ENCODE data around the gene MYBPC2. TPM values are rescaled to one million over a fixed set of nuclear protein-coding genes. Genes with fewer than 3 reads are reported as not detected.

Gene MYBPC2
- total RNA-seq, 1 experiment from 2014 or later = not detected

DNA sequence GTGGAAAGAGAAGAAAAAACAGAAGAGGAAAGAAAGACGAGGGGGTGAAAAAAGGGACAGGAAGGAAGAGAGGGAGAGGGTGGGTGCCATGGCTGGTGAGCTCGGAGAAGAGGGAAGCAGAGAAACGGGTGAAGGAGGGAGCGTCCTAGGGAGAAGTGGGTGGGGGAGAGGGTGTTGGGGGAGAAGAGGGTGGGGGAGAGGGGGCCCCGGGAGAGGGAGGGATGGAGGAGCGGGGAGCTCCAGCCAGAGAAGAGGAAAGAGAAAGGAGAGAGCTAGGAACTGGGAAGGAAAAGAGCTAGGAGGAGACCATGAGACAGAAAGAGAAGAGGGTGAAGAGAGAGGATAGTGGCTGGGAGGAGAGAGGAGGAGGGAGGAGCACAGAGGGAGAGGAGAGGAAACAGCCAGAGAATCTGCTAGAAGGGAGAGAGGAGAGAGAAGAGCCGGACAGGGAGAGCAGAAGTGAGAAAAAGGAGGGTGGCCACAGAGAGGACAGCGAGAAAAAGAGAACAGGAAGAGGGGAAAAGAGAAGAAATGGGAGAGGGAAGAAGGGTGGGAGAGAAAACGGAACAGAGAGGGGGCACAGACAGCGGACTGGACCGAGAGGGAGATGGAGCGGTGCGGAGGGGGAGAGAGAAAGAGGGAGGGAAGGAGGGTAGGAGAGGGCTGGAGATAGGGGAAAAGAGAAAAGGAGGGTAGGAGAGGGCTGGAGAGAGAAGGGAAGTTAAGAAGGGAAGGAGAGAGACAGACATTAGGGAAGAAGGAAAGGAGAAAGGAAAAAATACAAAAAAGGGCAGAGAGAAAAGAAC is 55.9 kb downstream of the MYBPC2 start:
- no peaks in the 10 kb centered on the region for H3K9me2 ChIP-seq (replicated peaks; ENCODE audit: low read length)

GRCh38 chr19:50489461-50490011 is 56.8 kb downstream of the MYBPC2 start:
- Histone ChIP-seq H3K4me2 (ENCODE audit: low read length) (no peak overlapping the region), H3K36me3 (ENCODE audit: low read depth, low read length) (peaks cover 20% of the 10 kb centered on the region), H3K27me3 (ENCODE audit: low read length) (no peaks in the 10 kb centered on the region), H3K9me2 (replicated peaks; ENCODE audit: low read length) (no peaks in the 10 kb centered on the region), H3K79me2 (ENCODE audit: low read length) (no peaks in the 10 kb centered on the region), H3K27ac (ENCODE audit: low read length) (no peak overlapping the region), H3F3A (ENCODE audit: low read length, unreplicated experiment) (no peaks in the 10 kb centered on the region), H3K9ac (ENCODE audit: low read length) (no peak overlapping the region), H3K4me1 (ENCODE audit: insufficient read depth, low read length) (no peaks in the 10 kb centered on the region), H3K9me3 (ENCODE audit: low read length) (peaks cover 9% of the 10 kb centered on the region), H2AFZ (ENCODE audit: low read length) (no peak overlapping the region), H3K4me3 (ENCODE audit: low read length) (no peak overlapping the region), H4K20me1 (ENCODE audit: low read length) (no peaks in the 10 kb centered on the region)
- BruUV-seq (replicated peaks) = no TSS peak
- ChIA-PET CTCF (no interaction called here), POLR2A (ENCODE audit: unreplicated experiment) (no interaction called here)
- TF ChIP-seq EZH2 (IDR thresholded peaks at IDR 0.05; ENCODE audit: low read length, unreplicated experiment) = no peak
- intact Hi-C loops (cut with micrococcal nuclease) = no loop called here
- DNase-seq = no peak
- no peak for ATAC-seq

More for the DNA sequence above, 55.9 kb downstream of the MYBPC2 start:
- H3K79me2 ChIP-seq (ENCODE audit: low read length) = no peaks in the 10 kb centered on the region
- BruUV-seq (replicated peaks) = no TSS peak
- ChIA-PET POLR2A (ENCODE audit: unreplicated experiment) (interaction anchor here (0.5 kb wide), 1 partner anchor 23 kb away, joined by 3 read pairs; no protein-coding TSS in a partner anchor), CTCF (no interaction called here)
- peaks cover 9% of the 10 kb centered on the region for H3K9me3 ChIP-seq (ENCODE audit: low read length)
- H4K20me1 ChIP-seq (ENCODE audit: low read length) = no peaks in the 10 kb centered on the region
- no peaks in the 10 kb centered on the region for H3F3A ChIP-seq (ENCODE audit: low read length, unreplicated experiment)
- no peak overlapping the region for H2AFZ ChIP-seq (ENCODE audit: low read length)
- peaks cover 26% of the 10 kb centered on the region for H3K36me3 ChIP-seq (ENCODE audit: low read depth, low read length)
- ATAC-seq (no peak), DNase-seq (no peak)
- no peak overlapping the region for H3K4me3 ChIP-seq (ENCODE audit: low read length)
- TF ChIP-seq, protein P1, sequence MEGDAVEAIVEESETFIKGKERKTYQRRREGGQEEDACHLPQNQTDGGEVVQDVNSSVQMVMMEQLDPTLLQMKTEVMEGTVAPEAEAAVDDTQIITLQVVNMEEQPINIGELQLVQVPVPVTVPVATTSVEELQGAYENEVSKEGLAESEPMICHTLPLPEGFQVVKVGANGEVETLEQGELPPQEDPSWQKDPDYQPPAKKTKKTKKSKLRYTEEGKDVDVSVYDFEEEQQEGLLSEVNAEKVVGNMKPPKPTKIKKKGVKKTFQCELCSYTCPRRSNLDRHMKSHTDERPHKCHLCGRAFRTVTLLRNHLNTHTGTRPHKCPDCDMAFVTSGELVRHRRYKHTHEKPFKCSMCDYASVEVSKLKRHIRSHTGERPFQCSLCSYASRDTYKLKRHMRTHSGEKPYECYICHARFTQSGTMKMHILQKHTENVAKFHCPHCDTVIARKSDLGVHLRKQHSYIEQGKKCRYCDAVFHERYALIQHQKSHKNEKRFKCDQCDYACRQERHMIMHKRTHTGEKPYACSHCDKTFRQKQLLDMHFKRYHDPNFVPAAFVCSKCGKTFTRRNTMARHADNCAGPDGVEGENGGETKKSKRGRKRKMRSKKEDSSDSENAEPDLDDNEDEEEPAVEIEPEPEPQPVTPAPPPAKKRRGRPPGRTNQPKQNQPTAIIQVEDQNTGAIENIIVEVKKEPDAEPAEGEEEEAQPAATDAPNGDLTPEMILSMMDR (conservative IDR thresholded peaks at IDR 0.05; ENCODE audit: low read depth, low read length) = no peak
- TF ChIP-seq EZH2phosphoT487 (IDR thresholded peaks at IDR 0.05; ENCODE audit: borderline replicate concordance, low read length) = no peak
- TF ChIP-seq EZH2 (IDR thresholded peaks at IDR 0.05; ENCODE audit: low read length, unreplicated experiment) = no peak
- no peak overlapping the region for H3K4me2 ChIP-seq (ENCODE audit: low read length)
- H3K9ac ChIP-seq (ENCODE audit: low read length) = no peak overlapping the region
- H3K27ac ChIP-seq (ENCODE audit: low read length) = no peak overlapping the region
- no peaks in the 10 kb centered on the region for H3K4me1 ChIP-seq (ENCODE audit: insufficient read depth, low read length)
- intact Hi-C loops (cut with micrococcal nuclease) = no loop called here
- no peaks in the 10 kb centered on the region for H3K27me3 ChIP-seq (ENCODE audit: low read length)

DNA sequence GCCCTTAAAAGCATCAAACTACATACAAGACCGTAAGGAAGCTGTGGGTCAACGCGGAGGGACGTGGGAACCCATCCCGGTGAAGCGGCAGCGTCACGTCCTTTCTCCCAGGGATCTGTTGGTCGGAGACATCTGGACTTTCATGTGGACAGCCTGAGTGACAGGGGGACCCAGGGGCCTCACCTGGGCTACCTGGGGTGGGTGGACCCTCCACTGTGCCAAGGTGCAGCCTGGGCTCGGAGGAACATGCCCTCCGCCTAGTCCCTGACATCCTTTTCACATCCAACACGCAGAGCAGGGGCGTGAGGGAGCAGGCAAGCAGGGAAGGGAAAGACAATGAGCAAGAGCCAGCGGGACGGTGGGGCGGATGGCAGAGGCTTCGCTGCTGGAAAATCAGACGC is 57.7 kb downstream of the MYBPC2 start:
- ChIA-PET CTCF (no interaction called here), POLR2A (ENCODE audit: unreplicated experiment) (no interaction called here)
- Histone ChIP-seq H3K4me3 (ENCODE audit: low read length) (no peak overlapping the region), H3K9me2 (replicated peaks; ENCODE audit: low read length) (no peaks in the 10 kb centered on the region), H3K4me1 (ENCODE audit: insufficient read depth, low read length) (no peaks in the 10 kb centered on the region), H3F3A (ENCODE audit: low read length, unreplicated experiment) (no peaks in the 10 kb centered on the region), H3K4me2 (ENCODE audit: low read length) (no peak overlapping the region), H3K27ac (ENCODE audit: low read length) (no peak overlapping the region), H3K9me3 (ENCODE audit: low read length) (peaks cover 9% of the 10 kb centered on the region), H3K27me3 (ENCODE audit: low read length) (no peaks in the 10 kb centered on the region), H2AFZ (ENCODE audit: low read length) (no peak overlapping the region), H4K20me1 (ENCODE audit: low read length) (no peaks in the 10 kb centered on the region), H3K9ac (ENCODE audit: low read length) (no peak overlapping the region), H3K79me2 (ENCODE audit: low read length) (no peaks in the 10 kb centered on the region), H3K36me3 (ENCODE audit: low read depth, low read length) (peaks cover 12% of the 10 kb centered on the region)
- TF ChIP-seq EZH2phosphoT487 (IDR thresholded peaks at IDR 0.05; ENCODE audit: borderline replicate concordance, low read length) (no peak), EZH2 (IDR thresholded peaks at IDR 0.05; ENCODE audit: low read length, unreplicated experiment) (no peak)
- TF ChIP-seq, protein P1 (conservative IDR thresholded peaks at IDR 0.05; ENCODE audit: low read depth, low read length) = no peak
- no peak for ATAC-seq
- intact Hi-C loops (cut with micrococcal nuclease) = no loop called here
- no peak for DNase-seq
- BruUV-seq (replicated peaks) = no TSS peak
